ENCODE measurements around the gene ATG4B. TPM values are rescaled to one million over a fixed set of nuclear protein-coding genes. Genes with fewer than 3 reads are reported as not detected.

Gene ATG4B
- total and polyA plus RNA-seq, 9 of the 15 experiments (the other 6 are each of a cell fraction or from before 2014, with no cell fraction given): 5.9 to 58.8 (median 35.6) TPM

GRCh38 chr2:241593271-241593670 lies 44.2 kb upstream of the ATG4B start (continued):
- TF ChIP-seq, protein P1, sequence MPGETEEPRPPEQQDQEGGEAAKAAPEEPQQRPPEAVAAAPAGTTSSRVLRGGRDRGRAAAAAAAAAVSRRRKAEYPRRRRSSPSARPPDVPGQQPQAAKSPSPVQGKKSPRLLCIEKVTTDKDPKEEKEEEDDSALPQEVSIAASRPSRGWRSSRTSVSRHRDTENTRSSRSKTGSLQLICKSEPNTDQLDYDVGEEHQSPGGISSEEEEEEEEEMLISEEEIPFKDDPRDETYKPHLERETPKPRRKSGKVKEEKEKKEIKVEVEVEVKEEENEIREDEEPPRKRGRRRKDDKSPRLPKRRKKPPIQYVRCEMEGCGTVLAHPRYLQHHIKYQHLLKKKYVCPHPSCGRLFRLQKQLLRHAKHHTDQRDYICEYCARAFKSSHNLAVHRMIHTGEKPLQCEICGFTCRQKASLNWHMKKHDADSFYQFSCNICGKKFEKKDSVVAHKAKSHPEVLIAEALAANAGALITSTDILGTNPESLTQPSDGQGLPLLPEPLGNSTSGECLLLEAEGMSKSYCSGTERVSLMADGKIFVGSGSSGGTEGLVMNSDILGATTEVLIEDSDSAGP (CRISPR knock-in tag; IDR thresholded peaks at IDR 0.05): no peak
- TF ChIP-seq ZNF707 (CRISPR knock-in tag; conservative IDR thresholded peaks at IDR 0.05) (no peak), HMGN3 (IDR thresholded peaks at IDR 0.05; ENCODE audit: borderline replicate concordance, extremely low read depth, insufficient read length, low read depth, low read length) (no peak), ZFX (CRISPR knock-in tag; IDR thresholded peaks at IDR 0.05) (no peak)

DNA sequence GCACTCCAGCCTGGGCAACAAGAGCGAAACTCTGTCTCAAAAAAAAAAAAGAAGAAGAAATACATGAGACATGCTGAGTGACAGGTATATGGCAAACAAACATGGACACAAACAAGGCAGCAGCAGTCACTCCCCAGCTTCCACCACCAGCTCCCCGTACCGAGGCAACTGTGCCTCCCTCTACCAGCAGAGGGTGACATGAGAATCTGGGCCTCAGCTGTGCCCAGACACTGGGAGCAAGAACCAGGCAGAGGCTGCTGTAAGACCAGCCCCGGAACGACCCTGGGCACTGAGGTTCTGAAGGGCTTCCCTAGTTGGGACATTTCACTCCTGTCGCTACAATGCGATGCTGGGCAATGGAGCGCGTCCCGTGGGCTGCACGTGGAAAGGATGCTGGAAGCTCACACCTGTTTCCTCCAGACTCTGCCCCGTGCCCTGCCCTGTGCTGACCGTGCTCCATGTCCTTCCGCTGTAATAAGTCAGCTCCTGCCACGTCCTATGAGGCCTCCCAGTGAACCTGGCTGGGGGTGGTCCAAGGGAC lies 41.8 kb upstream of the ATG4B start:
- CTCF ChIA-PET (ENCODE audit: low intra/inter-chr PET ratio): no interaction called here
- H3K79me2 ChIP-seq (ENCODE audit: control insufficient read depth, insufficient read depth, low read length): no peaks in the 10 kb centered on the region
- H3K4me2 ChIP-seq (ENCODE audit: insufficient read depth, low read length): no peak overlapping the region
- no peak overlapping the region for H3K27ac ChIP-seq (ENCODE audit: extremely low read depth, low read depth, low read length)
- no peaks in the 10 kb centered on the region for H3K9me1 ChIP-seq (ENCODE audit: control insufficient read depth, insufficient read depth, low read length)
- no peaks in the 10 kb centered on the region for H4K20me1 ChIP-seq (replicated peaks; ENCODE audit: control insufficient read depth, insufficient read depth, low read length)
- peak overlapping the region in 1 of 2 experiments; percentile 52; a peak in 1 of 4 replicates for H3K9ac ChIP-seq (ENCODE audit: insufficient read depth in 1 of 2, low read depth in 2 of 2, low read length in 2 of 2)
- H3K4me3 ChIP-seq: no peak overlapping the region
- POLR2A ChIA-PET: no interaction called here
- in situ Hi-C loops (cut with MboI): no loop called here
- H3K36me3 ChIP-seq (ENCODE audit: control insufficient read depth, insufficient read depth, low read length): peaks cover 55% of the 10 kb centered on the region; the same call in 1 of the 3 replicates
- intact Hi-C loops (cut with micrococcal nuclease): no loop called here
- no peaks in the 10 kb centered on the region for H3K4me1 ChIP-seq (replicated peaks in 1 of 2; ENCODE audit: control insufficient read depth in 2 of 2, insufficient read depth in 2 of 2, low read length in 2 of 2)
- H3K27me3 ChIP-seq (ENCODE audit: control insufficient read depth in 2 of 2, insufficient read depth in 2 of 2, low read length in 2 of 2): no peaks in the 10 kb centered on the region
- DNase-seq (ENCODE audit: extremely low read depth in 1 of 4, low spot score in 3 of 4) (no peak), ATAC-seq (no peak), FAIRE-seq (no peak)
- no peak overlapping the region for H2AFZ ChIP-seq (ENCODE audit: low read depth, low read length)
- H3K9me3 ChIP-seq (replicated peaks; ENCODE audit: control insufficient read depth, insufficient read depth, low read depth, low read length): no peaks in the 10 kb centered on the region
- no TSS peak for BruUV-seq (replicated peaks)
- WGBS (ENCODE audit: insufficient coverage, low coverage, missing lambda C conversion rate): 96% methylated on average over 14 of the region's 15 CpGs
- TF ChIP-seq NFE2 (IDR thresholded peaks at IDR 0.05; ENCODE audit: low read depth) (no peak), ZNF76 (CRISPR knock-in tag; IDR thresholded peaks at IDR 0.05; ENCODE audit: borderline replicate concordance) (no peak), GATAD2B (IDR thresholded peaks at IDR 0.05; ENCODE audit: borderline replicate concordance) (no peak), ZNF282 (CRISPR knock-in tag; IDR thresholded peaks at IDR 0.05) (no peak), CHAMP1 (IDR thresholded peaks at IDR 0.05) (no peak), ZNF24 (IDR thresholded peaks at IDR 0.05) (no peak), ZNF780A (CRISPR knock-in tag; IDR thresholded peaks at IDR 0.05) (no peak), NCOA4 (IDR thresholded peaks at IDR 0.05; ENCODE audit: partially characterized antibody) (no peak)
- TF ChIP-seq, protein P2, sequence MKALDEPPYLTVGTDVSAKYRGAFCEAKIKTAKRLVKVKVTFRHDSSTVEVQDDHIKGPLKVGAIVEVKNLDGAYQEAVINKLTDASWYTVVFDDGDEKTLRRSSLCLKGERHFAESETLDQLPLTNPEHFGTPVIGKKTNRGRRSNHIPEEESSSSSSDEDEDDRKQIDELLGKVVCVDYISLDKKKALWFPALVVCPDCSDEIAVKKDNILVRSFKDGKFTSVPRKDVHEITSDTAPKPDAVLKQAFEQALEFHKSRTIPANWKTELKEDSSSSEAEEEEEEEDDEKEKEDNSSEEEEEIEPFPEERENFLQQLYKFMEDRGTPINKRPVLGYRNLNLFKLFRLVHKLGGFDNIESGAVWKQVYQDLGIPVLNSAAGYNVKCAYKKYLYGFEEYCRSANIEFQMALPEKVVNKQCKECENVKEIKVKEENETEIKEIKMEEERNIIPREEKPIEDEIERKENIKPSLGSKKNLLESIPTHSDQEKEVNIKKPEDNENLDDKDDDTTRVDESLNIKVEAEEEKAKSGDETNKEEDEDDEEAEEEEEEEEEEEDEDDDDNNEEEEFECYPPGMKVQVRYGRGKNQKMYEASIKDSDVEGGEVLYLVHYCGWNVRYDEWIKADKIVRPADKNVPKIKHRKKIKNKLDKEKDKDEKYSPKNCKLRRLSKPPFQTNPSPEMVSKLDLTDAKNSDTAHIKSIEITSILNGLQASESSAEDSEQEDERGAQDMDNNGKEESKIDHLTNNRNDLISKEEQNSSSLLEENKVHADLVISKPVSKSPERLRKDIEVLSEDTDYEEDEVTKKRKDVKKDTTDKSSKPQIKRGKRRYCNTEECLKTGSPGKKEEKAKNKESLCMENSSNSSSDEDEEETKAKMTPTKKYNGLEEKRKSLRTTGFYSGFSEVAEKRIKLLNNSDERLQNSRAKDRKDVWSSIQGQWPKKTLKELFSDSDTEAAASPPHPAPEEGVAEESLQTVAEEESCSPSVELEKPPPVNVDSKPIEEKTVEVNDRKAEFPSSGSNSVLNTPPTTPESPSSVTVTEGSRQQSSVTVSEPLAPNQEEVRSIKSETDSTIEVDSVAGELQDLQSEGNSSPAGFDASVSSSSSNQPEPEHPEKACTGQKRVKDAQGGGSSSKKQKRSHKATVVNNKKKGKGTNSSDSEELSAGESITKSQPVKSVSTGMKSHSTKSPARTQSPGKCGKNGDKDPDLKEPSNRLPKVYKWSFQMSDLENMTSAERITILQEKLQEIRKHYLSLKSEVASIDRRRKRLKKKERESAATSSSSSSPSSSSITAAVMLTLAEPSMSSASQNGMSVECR (CRISPR knock-in tag; IDR thresholded peaks at IDR 0.05): no peak
